Right hindlimb (tissue), 1 donor: ENCODE data around the gene MFNG.
"Not testable (repeated sequence)": the region's sequence is repeated elsewhere in the genome, so short reads cannot be mapped to it uniquely, and the experiment has no call there.

Experiments used
- DNase-seq: peaks from one replicate; pipeline ENCODE4 v3.0.0-alpha.2; 2018

MFNG gene

DNA sequence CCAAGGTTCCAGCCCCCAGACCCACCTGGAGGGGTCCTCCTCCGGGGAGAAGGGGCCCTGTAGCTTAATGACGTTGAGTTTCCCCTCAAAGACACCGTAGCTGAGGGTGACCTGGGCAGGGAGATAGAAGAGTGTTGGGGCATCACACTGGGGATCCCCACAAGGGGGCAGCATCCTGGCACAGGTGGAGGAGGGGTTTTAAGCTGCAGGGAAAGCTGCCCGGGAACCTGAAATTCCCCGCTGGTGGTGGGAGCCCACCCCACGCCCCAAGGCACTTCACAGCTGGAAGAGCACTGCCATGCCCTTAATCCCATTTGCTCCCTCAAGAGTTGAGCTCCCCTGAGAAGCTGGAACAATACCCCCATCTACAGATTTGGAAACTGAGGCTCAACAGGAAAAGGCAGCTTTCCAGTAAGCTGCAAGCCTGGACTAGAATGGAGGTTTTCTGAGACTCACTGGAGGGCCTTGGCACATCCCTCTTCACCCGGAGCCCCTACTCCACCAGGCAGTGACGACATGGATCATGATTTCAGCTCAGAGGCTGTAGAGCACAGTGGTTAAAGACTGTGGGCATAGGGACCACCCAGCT is 13.7 kb downstream of the MFNG start:
- peak; percentile 17 for DNase-seq

- DNase-seq: no peak
Observed at GRCh38 chr22:37471727-37472417, 14.3 kb downstream of the MFNG start.

GRCh38 chr22:37470087-37470445 is 16.1 kb downstream of the MFNG start:
- DNase-seq: no peak

DNA sequence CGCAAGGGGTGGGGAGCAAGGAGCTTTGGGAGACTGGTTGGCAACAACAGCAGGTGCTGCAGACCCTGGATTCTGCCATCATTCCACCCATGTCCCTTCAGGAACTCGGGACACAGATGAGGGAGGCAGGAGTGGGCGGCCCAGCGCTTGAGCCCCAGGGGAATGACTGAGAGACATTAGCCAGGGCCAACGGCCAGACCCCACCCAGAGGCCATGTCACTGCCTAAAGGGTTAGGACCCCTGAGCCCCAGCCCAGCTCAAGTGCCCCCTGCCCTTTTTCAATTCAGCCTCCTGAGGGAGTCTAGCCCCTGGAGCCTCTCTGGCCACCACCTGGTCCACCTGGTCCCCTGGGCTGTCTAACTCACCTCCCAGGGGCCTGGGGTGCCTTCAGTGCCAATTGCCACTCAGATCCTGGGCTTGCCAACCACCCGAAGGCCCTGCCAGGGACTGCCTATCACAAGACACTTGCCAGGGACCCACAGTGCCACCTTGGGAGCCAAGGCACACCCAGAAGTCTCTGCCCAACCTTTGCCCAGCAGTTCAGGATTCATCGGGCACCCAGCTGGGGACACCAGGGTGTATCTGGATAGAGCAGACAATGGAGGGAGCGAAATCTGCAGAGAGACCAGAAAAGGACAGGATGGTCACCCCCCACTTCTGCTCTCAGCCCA is 16.6 kb downstream of the MFNG start:
- DNase-seq: peak; percentile 11

DNA sequence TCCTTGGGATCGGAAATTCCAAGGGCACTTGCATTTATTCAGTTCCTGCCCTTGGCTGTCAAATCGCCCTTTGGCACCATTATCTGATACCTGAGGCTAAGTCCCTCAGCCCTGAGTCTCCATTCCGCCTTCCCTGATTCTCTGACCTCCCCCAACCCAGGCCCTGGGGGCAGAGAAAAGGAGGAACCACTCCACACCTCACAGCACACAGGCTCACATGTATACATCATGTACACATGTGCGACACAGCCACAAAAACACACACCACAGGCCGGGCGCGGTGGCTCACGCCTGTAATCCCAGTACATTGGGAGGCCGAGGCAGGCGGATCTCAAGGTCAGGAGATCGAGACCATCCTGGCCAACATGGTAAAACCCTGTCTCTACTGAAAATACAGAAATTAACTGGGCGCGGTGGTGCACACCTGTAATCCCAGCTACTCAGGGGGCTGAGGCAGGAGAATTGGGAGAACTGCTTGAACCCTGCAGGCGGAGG is 17.9 kb downstream of the MFNG start:
- not testable (repeated sequence) for DNase-seq

- no peak for DNase-seq
Observed at GRCh38 chr22:37467391-37467955, 18.7 kb downstream of the MFNG start.

- DNase-seq: no peak
Observed at GRCh38 chr22:37464181-37464580, 22.0 kb downstream of the MFNG start.

DNA sequence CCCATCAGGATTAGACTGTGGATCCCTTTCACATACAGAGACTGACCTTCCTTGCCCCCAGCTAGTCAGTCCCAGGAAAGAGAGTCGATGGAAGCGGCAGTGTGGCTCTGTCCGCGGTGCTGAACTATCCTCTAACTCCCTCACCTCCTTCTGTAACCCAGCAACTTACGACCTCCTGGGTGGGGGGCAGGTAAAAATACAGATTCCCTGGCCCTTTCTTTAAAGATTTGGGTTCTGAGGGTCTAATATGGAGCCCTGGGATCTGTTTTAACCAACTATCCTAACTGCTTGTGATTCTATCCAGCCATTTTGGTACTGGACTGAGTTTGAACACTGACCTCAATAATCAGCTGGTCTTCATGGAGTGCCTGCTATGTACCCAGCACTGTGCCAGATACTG is 23.2 kb downstream of the MFNG start:
- peak; percentile 54 for DNase-seq

- DNase-seq: no peak
Observed at GRCh38 chr22:37462436-37462835, 23.7 kb downstream of the MFNG start.

GRCh38 chr22:37461961-37462360 is 24.2 kb downstream of the MFNG start:
- no peak for DNase-seq

DNA sequence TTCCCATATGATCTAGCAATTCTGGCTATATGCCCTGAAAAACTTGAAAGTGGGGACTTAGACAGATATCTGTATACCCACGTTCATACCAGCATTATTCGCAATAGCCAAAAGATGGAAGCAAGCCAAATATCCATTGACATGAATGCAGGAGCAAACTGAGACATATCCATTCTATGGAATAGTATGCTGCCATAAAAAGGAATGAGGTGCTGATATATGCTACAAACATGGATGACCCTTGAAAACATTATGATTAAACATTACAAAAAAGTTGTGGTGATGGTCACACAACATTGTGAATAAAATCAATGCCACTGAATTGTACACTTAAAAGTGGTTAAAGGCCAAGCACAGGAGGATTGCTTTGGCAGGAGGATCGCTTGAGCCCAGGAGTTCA is 25.5 kb downstream of the MFNG start:
- no peak for DNase-seq

DNA sequence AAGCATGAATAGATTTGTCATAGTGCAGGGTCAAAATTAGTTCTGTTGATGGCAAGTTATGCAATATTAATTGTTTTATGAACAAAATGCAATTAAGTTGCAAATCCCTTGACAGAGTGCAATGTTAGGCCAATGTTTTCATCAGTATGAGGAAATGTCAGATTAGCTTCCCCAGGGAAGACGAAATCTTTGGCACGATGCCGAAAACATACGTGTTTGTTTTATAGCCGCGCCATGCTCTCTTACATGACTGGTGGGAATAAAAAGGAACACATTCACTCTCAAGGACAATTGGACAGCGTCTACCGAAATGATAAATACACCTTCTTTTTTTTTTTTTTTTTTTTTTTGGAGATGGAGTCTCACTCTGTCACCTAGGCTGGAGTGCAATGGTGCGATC is 27.0 kb downstream of the MFNG start:
- DNase-seq: no peak

DNA sequence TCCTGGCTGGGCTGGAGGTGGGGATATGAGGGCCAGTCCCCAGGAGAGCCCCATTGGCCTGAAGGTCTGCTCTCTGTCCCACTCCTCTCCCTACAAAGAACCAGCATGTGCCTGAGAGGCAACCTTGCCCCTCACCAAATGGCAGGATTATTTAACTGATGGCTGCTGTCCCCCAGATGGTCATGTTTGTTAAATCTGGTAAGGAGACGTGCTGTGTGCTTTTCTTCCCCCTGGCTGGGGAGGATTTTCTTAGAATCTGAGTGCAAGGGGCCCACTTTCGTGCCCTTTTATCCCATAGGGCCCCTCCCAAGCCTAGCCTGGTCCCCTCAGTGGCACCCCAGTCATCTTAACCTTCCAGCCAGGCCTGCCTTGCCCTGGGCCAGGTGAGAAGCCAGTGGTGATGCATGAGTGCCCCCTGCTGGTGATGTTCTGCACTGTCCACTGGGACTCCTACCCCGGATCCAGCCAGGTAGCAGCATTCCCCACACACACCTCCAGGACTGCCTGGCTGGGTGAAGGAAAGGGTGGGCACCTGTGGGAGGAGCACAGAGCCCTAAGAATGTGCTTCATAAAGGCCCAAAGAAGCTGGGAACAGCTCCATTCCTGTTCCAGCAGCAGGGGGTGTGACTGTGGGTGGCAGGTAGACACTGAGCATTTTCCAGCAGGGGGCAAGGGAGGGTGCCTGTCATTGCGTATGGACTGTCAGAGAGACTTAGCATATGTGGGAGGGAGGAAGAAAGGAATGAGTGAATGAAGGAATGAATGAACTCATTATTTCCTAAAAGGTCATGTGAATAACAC is 28.9 kb downstream of the MFNG start:
- peak; percentile 63 for DNase-seq

- no peak for DNase-seq
Observed at GRCh38 chr22:37456346-37456745, 29.8 kb downstream of the MFNG start.

DNA sequence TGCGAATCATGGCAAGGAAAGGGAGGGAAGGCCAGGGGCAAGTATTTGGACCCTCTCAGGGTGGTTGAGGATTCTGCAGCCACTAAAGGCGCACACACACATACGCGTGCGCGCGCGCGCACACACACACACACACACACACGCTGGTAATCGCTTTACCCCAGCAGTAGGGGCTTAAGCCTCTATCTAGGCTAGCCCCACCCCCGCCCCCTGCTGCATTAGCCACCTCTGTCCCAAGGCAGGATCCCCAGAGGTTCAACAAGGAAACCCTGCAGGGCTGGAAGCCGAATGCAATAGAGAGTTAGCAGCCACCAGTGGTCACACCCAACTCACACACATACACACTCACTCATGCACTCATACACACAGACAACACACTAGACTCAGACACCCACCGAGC is 30.3 kb downstream of the MFNG start:
- DNase-seq: no peak

DNA sequence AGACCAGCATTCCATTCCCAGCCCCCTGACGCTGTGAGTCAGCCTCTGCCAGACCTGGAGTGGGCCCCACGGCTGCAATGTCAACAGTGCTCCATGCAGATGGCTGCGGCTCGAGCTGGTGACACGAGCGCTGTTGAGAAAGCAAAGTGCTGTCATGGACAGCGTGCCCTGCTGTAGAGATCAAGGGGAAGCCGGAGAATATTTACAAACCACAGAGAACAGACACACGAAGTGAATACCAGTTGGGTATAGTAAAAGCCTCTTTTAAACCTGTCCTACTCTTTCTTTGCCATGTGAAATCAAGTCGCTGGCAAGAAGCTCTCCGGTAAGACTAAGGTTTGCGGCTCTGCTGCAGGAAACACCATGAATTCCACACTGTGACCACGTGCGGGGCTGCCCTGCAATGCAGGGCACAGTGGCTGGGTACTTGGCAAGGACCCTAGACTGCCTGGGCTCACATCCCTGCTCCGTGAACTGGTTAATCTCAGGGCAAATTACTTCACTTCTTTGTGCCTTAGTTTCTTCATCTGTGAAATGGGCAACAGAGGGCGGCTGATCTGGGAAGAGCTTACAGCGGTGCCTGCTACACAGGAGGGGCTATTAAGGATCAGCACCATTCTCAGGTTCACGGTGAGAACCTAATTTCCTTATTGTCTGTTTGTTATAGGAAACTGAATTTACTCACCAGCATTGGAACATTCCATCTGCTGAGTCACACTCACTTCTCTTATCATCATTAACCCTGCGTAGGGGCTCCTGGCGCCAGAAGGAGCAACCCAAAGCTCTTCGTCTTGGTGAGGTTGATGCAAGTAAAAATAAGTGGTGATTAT is 31.1 kb downstream of the MFNG start:
- DNase-seq: no peak

- DNase-seq: no peak
Observed at GRCh38 chr22:37453696-37454095, 32.5 kb downstream of the MFNG start.

GRCh38 chr22:37451218-37451617 is 35.0 kb downstream of the MFNG start:
- no peak for DNase-seq

GRCh38 chr22:37449331-37450001 is 36.7 kb downstream of the MFNG start:
- no peak for DNase-seq

- DNase-seq: no peak
Observed at GRCh38 chr22:37448516-37449127, 37.6 kb downstream of the MFNG start.

DNA sequence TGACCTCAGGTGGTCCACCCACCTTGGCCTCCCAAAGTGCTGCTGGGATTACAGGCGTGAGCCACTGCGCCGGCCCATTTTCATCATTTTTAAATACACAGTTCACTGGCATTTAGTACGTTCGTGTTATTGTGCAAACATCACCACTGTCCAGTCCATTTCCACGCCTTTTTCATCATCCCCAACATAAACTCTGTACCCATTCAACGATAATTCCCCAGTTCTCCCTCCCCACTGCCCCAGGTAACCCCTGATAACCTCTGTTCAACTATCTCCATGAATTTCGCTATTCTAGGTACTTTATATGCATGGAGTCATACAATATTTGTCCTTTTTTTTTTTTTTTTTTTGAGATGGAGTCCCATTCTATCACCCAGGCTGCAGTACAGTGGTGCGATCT is 40.7 kb downstream of the MFNG start:
- DNase-seq: no peak
